A549 (cell line): Measurements from ENCODE around the gene ASZ1. TPM values are rescaled to one million over a fixed set of nuclear protein-coding genes. Genes with fewer than 3 reads are reported as not detected.

ENCODE experiments used
- ATAC-seq, 2 experiments: fragments of 200-7000 bp in 1 of 2; fragments of >200 bp in 1 of 2; cut with Nextera tagmentation in 1 of 2; cut with Tn5 transposase in 1 of 2; 3 replicates each; pipeline versions ENCODE4 v1.8.0 to v1.9.1; 2018 to 2020; ENCODE audit warnings: mild to moderate bottlenecking in 1 of 2, moderate library complexity in 1 of 2
- CTCF ChIA-PET: fragments of 300-600 bp; sonication (Branson Sonifier 250); formaldehyde crosslinking; extraction: SDS; loops from one replicate; lab custom pipeline; 2021; ENCODE audit warnings: antibody characterized with exemption, inconsistent platforms; lab: Yijun Ruan, JAX
- POLR2A ChIA-PET: fragments of 350-600 bp; formaldehyde crosslinking; extraction: SDS; loops from one replicate; lab custom pipeline; 2021; ENCODE audit warnings: antibody characterized with exemption, inconsistent platforms; lab: Yijun Ruan, JAX
- DNase-seq, 2 experiments: peaks; one replicate each; pipeline versions ENCODE4 v3.0.0 to v3.0.0-alpha.2; 2011 to 2016; ENCODE audit warnings: low read depth in 1 of 2, low spot score in 1 of 2
- FAIRE-seq: peaks from 2 replicates; lab custom pipeline; 2011; peaks lifted over from hg19 to GRCh38; lab: Jason Lieb, UNC
- H3K27ac ChIP-seq, 2 experiments: fragments of >200 bp; sonication (Bioruptor Twin); formaldehyde crosslinking; 3 replicates each; pipeline ENCODE4 v1.5.1; 2016 to 2017
- H3K4me1 ChIP-seq: fragments of >200 bp; sonication (Bioruptor Twin); formaldehyde crosslinking; 3 replicates; pipeline ENCODE4 v1.6.1; 2016
- H3K4me2 ChIP-seq: fragments of >200 bp; sonication (Bioruptor Twin); formaldehyde crosslinking; 3 replicates; pipeline ENCODE4 v1.6.1; 2016
- H3K4me3 ChIP-seq: fragments of >200 bp; sonication (Bioruptor Twin); formaldehyde crosslinking; 3 replicates; pipeline ENCODE4 v1.5.1; 2016
- H3K9me3 ChIP-seq: fragments of >200 bp; sonication (Bioruptor Twin); formaldehyde crosslinking; 3 replicates; pipeline ENCODE4 v1.6.1; 2016
- BHLHE40 ChIP-seq: IDR thresholded peaks from 2 replicates; pipeline ENCODE4 v1.6.1; 2012; ENCODE audit warnings: low read depth, low read length, inconsistent platforms
- CHD4 ChIP-seq: fragments of 200-600 bp; sonication (generic); IDR thresholded peaks from 2 replicates; pipeline ENCODE4 v1.6.1; 2016; ENCODE audit warnings: antibody characterized with exemption, mild to moderate bottlenecking, borderline replicate concordance
- EHMT2 ChIP-seq: fragments of 200-600 bp; sonication (generic); IDR thresholded peaks from 2 replicates; pipeline ENCODE4 v1.6.1; 2016; ENCODE audit warnings: antibody characterized with exemption, low read depth, mild to moderate bottlenecking, moderate library complexity
- FOSB ChIP-seq: fragments of 250-450 bp; sonication (Bioruptor Pico); IDR thresholded peaks from 2 replicates; pipeline ENCODE4 v1.5.0; 2020; ENCODE audit warnings: mild to moderate bottlenecking, moderate library complexity
- FOXS1 ChIP-seq: fragments of 250-450 bp; sonication (Bioruptor Pico); IDR thresholded peaks from 2 replicates; pipeline ENCODE4 v1.5.0; 2020; ENCODE audit warnings: mild to moderate bottlenecking, moderate library complexity
- GATA3 ChIP-seq: IDR thresholded peaks from 2 replicates; pipeline ENCODE4 v1.6.1; 2012; ENCODE audit warnings: borderline replicate concordance
- HDAC2 ChIP-seq: fragments of 200-600 bp; sonication (generic); IDR thresholded peaks from 2 replicates; pipeline ENCODE4 v1.6.1; 2016
- HMGXB4 ChIP-seq: fragments of 250-450 bp; sonication (Bioruptor Pico); IDR thresholded peaks from 2 replicates; pipeline ENCODE4 v1.5.0; 2021; ENCODE audit warnings: mild to moderate bottlenecking, moderate library complexity, borderline replicate concordance
- HOXB13 ChIP-seq: fragments of 250-450 bp; sonication (Bioruptor Pico); IDR thresholded peaks from 2 replicates; pipeline ENCODE4 v1.5.0; 2020; ENCODE audit warnings: low read depth, mild to moderate bottlenecking, moderate library complexity
- NFE2L2 ChIP-seq: fragments of 150-350 bp; conservative IDR thresholded peaks from 2 replicates; pipeline ENCODE4 v1.6.1; 2014; ENCODE audit warnings: low read length
- NPAS2 ChIP-seq: fragments of 250-450 bp; sonication (Bioruptor Pico); IDR thresholded peaks from 2 replicates; pipeline ENCODE4 v1.8.0; 2022; ENCODE audit warnings: mild to moderate bottlenecking, moderate library complexity, borderline replicate concordance
- NR3C1 ChIP-seq: fragments of >200 bp; sonication (Bioruptor Twin); formaldehyde crosslinking; IDR thresholded peaks from 3 replicates; pipeline ENCODE4 v1.6.1; 2017
- POLR2A ChIP-seq: IDR thresholded peaks from 2 replicates; pipeline ENCODE4 v1.6.1; 2012; ENCODE audit warnings: mild to moderate bottlenecking, low read length
- RARB ChIP-seq: fragments of 250-450 bp; sonication (Bioruptor Pico); IDR thresholded peaks from 2 replicates; pipeline ENCODE4 v1.8.0; 2021; ENCODE audit warnings: mild to moderate bottlenecking, moderate library complexity
- RNF2 ChIP-seq: fragments of 200-600 bp; sonication (generic); IDR thresholded peaks from 2 replicates; pipeline ENCODE4 v1.6.1; 2016; ENCODE audit warnings: low read depth, mild to moderate bottlenecking, antibody characterized with exemption, moderate library complexity, borderline replicate concordance
- SMC3 ChIP-seq: fragments of >200 bp; sonication (Bioruptor Twin); formaldehyde crosslinking; IDR thresholded peaks from 3 replicates; pipeline ENCODE4 v1.6.1; 2018; ENCODE audit warnings: inconsistent platforms
- SREBF2 ChIP-seq: fragments of 450-650 bp; IDR thresholded peaks from 2 replicates; pipeline ENCODE4 v1.6.1; 2014; ENCODE audit warnings: mild to moderate bottlenecking, moderate library complexity
- TFCP2L1 ChIP-seq: fragments of 250-450 bp; sonication (Bioruptor Pico); IDR thresholded peaks from 2 replicates; pipeline ENCODE4 v1.5.0; 2021; ENCODE audit warnings: mild to moderate bottlenecking
- ZNF302 ChIP-seq: fragments of 250-450 bp; sonication (Bioruptor Pico); IDR thresholded peaks from 2 replicates; pipeline ENCODE4 v1.9.0; 2021; ENCODE audit warnings: inconsistent platforms, mild to moderate bottlenecking, moderate library complexity
- WGBS: methylation state at CpG from one replicate; pipeline ENCODE4 v1.1.6; 2017; ENCODE audit errors: missing lambda C conversion rate; 5-methylcytosine and 5-hydroxymethylcytosine counted together
- polyA plus RNA-seq, 4 experiments: library from polyadenylated mRNA; depleted of rRNA in 3 of 4; stranded (reverse); fragments of >200 nt; fragmentation: RNase III in 1 of 4; extraction: RNeasy Plus Mini Kit Qiagen cat#74134 plus additional on column Dnase treatment in 1 of 4; gene quantifications; 2 replicates in 3 of 4; 3 replicates in 1 of 4; pipeline ENCODE4 v1.2.3, GENCODE V29; 2011 to 2017
- TF ChIP-seq, protein P1 (sequence below): fragments of >200 bp; sonication (Bioruptor Twin); formaldehyde crosslinking; IDR thresholded peaks from 3 replicates; pipeline ENCODE4 v1.6.1; 2016

Gene ASZ1
- polyA plus RNA-seq, 2 of the 4 experiments (the other 2 are of a cell fraction), result not detected

DNA sequence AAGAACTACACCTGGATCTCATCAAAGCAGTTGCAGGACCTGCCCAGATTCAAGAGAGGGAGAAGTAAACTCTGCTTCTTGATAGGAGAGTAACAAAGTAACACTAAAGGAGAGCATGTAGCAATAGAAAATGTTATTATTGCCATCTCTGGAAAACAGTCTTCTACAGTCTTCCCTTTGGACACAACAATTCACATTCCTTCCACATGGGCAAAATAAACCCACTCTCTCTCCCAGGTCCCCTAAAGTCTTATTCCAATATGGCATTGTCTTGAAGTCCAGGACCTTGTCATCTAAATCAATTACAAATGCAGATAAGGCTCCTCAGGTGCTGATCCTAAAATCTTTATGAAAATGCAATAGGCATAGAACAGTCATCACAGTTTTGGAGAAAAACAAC lies 94.1 kb downstream of the ASZ1 start:
- H3K4me3 ChIP-seq, result no peak overlapping the region
- ChIA-PET CTCF (no interaction called here), POLR2A (no interaction called here)
- no peak for FAIRE-seq
- H3K9me3 ChIP-seq, result peaks cover 3% of the 10 kb centered on the region; the same call in 1 of the 3 replicates
- TF ChIP-seq RARB (CRISPR knock-in tag), result no peak
- TF ChIP-seq ZNF302 (CRISPR knock-in tag), result no peak
- no peak for TF ChIP-seq HMGXB4 (CRISPR knock-in tag)
- TF ChIP-seq, protein P1, sequence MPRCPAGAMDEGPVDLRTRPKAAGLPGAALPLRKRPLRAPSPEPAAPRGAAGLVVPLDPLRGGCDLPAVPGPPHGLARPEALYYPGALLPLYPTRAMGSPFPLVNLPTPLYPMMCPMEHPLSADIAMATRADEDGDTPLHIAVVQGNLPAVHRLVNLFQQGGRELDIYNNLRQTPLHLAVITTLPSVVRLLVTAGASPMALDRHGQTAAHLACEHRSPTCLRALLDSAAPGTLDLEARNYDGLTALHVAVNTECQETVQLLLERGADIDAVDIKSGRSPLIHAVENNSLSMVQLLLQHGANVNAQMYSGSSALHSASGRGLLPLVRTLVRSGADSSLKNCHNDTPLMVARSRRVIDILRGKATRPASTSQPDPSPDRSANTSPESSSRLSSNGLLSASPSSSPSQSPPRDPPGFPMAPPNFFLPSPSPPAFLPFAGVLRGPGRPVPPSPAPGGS, result no peak
- no peak for TF ChIP-seq FOXS1 (CRISPR knock-in tag)
- TF ChIP-seq BHLHE40, result no peak
- TF ChIP-seq NPAS2 (CRISPR knock-in tag), result no peak
- TF ChIP-seq NR3C1, result no peak
- no peak overlapping the region for H3K27ac ChIP-seq
- H3K4me1 ChIP-seq, result no peaks in the 10 kb centered on the region
- no peak overlapping the region for H3K4me2 ChIP-seq
- peak in 1 of 2 experiments; percentile 46; a peak in 3 of 6 replicates for ATAC-seq
- no peak for DNase-seq

GRCh38 chr7:117332031-117332430 lies 95.3 kb downstream of the ASZ1 start:
- CTCF ChIA-PET, result interaction anchor here (1.2 kb wide), 1 partner anchor 26 kb away, joined by 3 read pairs; no protein-coding TSS in a partner anchor
- no peak for DNase-seq
- POLR2A ChIA-PET, result no interaction called here
- no peak overlapping the region for H3K4me2 ChIP-seq
- TF ChIP-seq HDAC2 (no peak), GATA3 (no peak), HMGXB4 (CRISPR knock-in tag) (no peak), POLR2A (no peak), SREBF2 (no peak), SMC3 (no peak), FOSB (CRISPR knock-in tag) (no peak), CHD4 (no peak), TFCP2L1 (no peak), RNF2 (no peak), NFE2L2 (no peak), BHLHE40 (no peak)
- H3K27ac ChIP-seq, result no peak overlapping the region
- FAIRE-seq, result no peak
- H3K9me3 ChIP-seq, result peaks cover 8% of the 10 kb centered on the region; the same call in 1 of the 3 replicates
- H3K4me3 ChIP-seq, result no peak overlapping the region
- no peaks in the 10 kb centered on the region for H3K4me1 ChIP-seq
- no peak for ATAC-seq

DNA sequence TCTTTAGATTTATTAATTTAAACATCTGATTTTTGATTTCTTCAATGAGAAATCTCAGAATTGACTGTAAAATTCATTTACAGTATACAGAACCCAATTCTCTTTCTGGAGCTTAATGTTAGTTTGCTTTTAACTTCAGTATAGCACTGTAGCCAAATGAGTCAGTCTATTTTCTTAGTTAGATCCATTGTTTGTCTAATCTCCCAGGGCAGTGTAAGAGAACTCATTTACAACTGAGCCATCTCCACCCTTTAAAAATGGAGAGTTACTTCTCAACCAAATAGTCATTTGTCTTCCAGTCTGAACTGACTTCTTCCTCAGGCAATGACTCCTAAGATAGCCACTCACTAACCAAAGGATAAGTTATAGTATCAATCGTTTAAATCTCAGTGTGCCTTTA lies 101.5 kb downstream of the ASZ1 start:
- DNase-seq, result no peak
- POLR2A ChIA-PET, result no interaction called here
- no peak for FAIRE-seq
- no peak overlapping the region for H3K4me3 ChIP-seq
- H3K4me1 ChIP-seq, result peaks cover 10% of the 10 kb centered on the region; the same call in 1 of the 3 replicates
- peaks cover 10% of the 10 kb centered on the region; the same call in 1 of the 3 replicates for H3K9me3 ChIP-seq
- CTCF ChIA-PET, result interaction anchor here (0.6 kb wide), 1 partner anchor 392 kb away, joined by 3 read pairs; no protein-coding TSS in a partner anchor
- WGBS, result 0% methylated on average over 1 of the region's 1 CpG
- H3K4me2 ChIP-seq, result no peak overlapping the region
- TF ChIP-seq BHLHE40, result no peak
- TF ChIP-seq HOXB13 (CRISPR knock-in tag), result no peak
- TF ChIP-seq FOXS1 (CRISPR knock-in tag), result no peak
- TF ChIP-seq EHMT2, result no peak
- no peak for TF ChIP-seq HDAC2
- TF ChIP-seq SMC3, result no peak
- no peak overlapping the region for H3K27ac ChIP-seq
- ATAC-seq, result no peak
